Measurements from ENCODE around the gene TPTE2.

DNA sequence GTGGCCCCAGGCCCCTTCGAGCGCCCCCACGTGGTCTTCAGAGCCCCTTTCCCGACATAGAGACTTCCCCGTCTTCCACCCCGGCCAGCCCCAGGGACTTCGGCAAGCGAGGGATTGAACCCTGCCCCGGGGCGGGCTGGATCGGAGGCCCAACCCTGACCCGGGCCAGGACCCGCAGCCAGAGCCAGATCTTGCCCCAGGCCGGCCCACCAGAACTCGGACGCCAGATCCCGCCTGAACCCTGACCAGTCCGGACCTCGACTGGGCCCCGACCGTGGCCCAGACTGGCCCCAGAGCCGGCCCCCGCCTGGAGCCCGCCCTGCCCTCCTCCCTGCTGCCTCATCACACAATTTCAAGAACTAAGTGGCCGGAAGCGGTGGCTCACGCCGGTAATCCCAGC lies 253 bp upstream of the TPTE2 start:
- TF ChIP-seq, protein P1, sequence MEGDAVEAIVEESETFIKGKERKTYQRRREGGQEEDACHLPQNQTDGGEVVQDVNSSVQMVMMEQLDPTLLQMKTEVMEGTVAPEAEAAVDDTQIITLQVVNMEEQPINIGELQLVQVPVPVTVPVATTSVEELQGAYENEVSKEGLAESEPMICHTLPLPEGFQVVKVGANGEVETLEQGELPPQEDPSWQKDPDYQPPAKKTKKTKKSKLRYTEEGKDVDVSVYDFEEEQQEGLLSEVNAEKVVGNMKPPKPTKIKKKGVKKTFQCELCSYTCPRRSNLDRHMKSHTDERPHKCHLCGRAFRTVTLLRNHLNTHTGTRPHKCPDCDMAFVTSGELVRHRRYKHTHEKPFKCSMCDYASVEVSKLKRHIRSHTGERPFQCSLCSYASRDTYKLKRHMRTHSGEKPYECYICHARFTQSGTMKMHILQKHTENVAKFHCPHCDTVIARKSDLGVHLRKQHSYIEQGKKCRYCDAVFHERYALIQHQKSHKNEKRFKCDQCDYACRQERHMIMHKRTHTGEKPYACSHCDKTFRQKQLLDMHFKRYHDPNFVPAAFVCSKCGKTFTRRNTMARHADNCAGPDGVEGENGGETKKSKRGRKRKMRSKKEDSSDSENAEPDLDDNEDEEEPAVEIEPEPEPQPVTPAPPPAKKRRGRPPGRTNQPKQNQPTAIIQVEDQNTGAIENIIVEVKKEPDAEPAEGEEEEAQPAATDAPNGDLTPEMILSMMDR (conservative IDR thresholded peaks at IDR 0.05; ENCODE audit: low read length): no peak
- TF ChIP-seq EZH2phosphoT487 (IDR thresholded peaks at IDR 0.05; ENCODE audit: borderline replicate concordance): no peak
